Measurements from ENCODE around the gene SHB. TPM values are rescaled to one million over a fixed set of nuclear protein-coding genes. Genes with fewer than 3 reads are reported as not detected.

SHB gene
- total RNA-seq, 1 donor from 2014 or later: 1.1 TPM

GRCh38 chr9:37983381-37984067 lies 85.5 kb downstream of the SHB start:
- Mint-ChIP-seq H3K4me3 (no peak overlapping the region), H3K36me3 (peaks cover 2% of the 10 kb centered on the region), H3K27ac (no peak overlapping the region), H3K4me1 (peaks cover 26% of the 10 kb centered on the region), H3K9me3 (no peaks in the 10 kb centered on the region), H3K27me3 (ENCODE audit: insufficient read depth, low read depth) (no peaks in the 10 kb centered on the region)
- no peak for DNase-seq (ENCODE audit: low spot score)
- Histone ChIP-seq H3K36me3 (no peaks in the 10 kb centered on the region), H3F3A (ENCODE audit: low read depth) (no peaks in the 10 kb centered on the region), H3K9ac (no peak overlapping the region), H2AFZ (replicated peaks) (no peak overlapping the region), H3K27ac (no peak overlapping the region), H3K4me2 (no peak overlapping the region), H3K79me2 (ENCODE audit: low read depth) (no peaks in the 10 kb centered on the region), H3K4me3 (no peak overlapping the region), H3K27me3 (no peaks in the 10 kb centered on the region), H3K9me3 (ENCODE audit: low read depth) (no peaks in the 10 kb centered on the region), H4K20me1 (ENCODE audit: low read depth) (no peaks in the 10 kb centered on the region), H3K4me1 (peaks cover 7% of the 10 kb centered on the region)
- no peak for TF ChIP-seq EZH2 (IDR thresholded peaks at IDR 0.05)
- no peak for TF ChIP-seq CTCF (IDR thresholded peaks at IDR 0.05)
- no peak for TF ChIP-seq EZH2phosphoT487 (IDR thresholded peaks at IDR 0.05)

- no peak overlapping the region for H3K4me2 ChIP-seq
- Mint-ChIP-seq H3K4me3 (no peak overlapping the region), H3K4me1 (peaks cover 8% of the 10 kb centered on the region), H3K9me3 (no peaks in the 10 kb centered on the region), H3K36me3 (peaks cover 4% of the 10 kb centered on the region), H3K27ac (no peak overlapping the region), H3K27me3 (ENCODE audit: insufficient read depth, low read depth) (peaks cover 3% of the 10 kb centered on the region)
- DNase-seq (ENCODE audit: low spot score): no peak
- TF ChIP-seq EZH2 (IDR thresholded peaks at IDR 0.05): no peak
- TF ChIP-seq EZH2phosphoT487 (IDR thresholded peaks at IDR 0.05): no peak
- TF ChIP-seq CTCF (IDR thresholded peaks at IDR 0.05): no peak
- no peak overlapping the region for H3K27ac ChIP-seq
- no peak overlapping the region for H3K9ac ChIP-seq
- H3K27me3 ChIP-seq: no peaks in the 10 kb centered on the region
- no peak overlapping the region for H2AFZ ChIP-seq (replicated peaks)
- H3K9me3 ChIP-seq (ENCODE audit: low read depth): no peaks in the 10 kb centered on the region
- no peaks in the 10 kb centered on the region for H3K36me3 ChIP-seq
- H3K79me2 ChIP-seq (ENCODE audit: low read depth): no peaks in the 10 kb centered on the region
- no peak overlapping the region for H3K4me3 ChIP-seq
- H3K4me1 ChIP-seq: peaks cover 2% of the 10 kb centered on the region
- H3F3A ChIP-seq (ENCODE audit: low read depth): no peaks in the 10 kb centered on the region
- no peaks in the 10 kb centered on the region for H4K20me1 ChIP-seq (ENCODE audit: low read depth)
Observed at GRCh38 chr9:37979844-37980243, 89.2 kb downstream of the SHB start.

GRCh38 chr9:37978983-37979382 lies 90.0 kb downstream of the SHB start:
- no peaks in the 10 kb centered on the region for H3F3A ChIP-seq (ENCODE audit: low read depth)
- Mint-ChIP-seq H3K27ac (no peak overlapping the region), H3K27me3 (ENCODE audit: insufficient read depth, low read depth) (peaks cover 3% of the 10 kb centered on the region), H3K4me3 (no peak overlapping the region), H3K4me1 (peaks cover 2% of the 10 kb centered on the region), H3K9me3 (no peaks in the 10 kb centered on the region), H3K36me3 (peaks cover 4% of the 10 kb centered on the region)
- H2AFZ ChIP-seq (replicated peaks): no peak overlapping the region
- no peaks in the 10 kb centered on the region for H3K9me3 ChIP-seq (ENCODE audit: low read depth)
- no peaks in the 10 kb centered on the region for H3K79me2 ChIP-seq (ENCODE audit: low read depth)
- DNase-seq (ENCODE audit: low spot score): no peak
- no peak overlapping the region for H3K9ac ChIP-seq
- no peaks in the 10 kb centered on the region for H3K4me1 ChIP-seq
- no peaks in the 10 kb centered on the region for H3K27me3 ChIP-seq
- H3K36me3 ChIP-seq: no peaks in the 10 kb centered on the region
- no peak overlapping the region for H3K4me3 ChIP-seq
- no peak overlapping the region for H3K27ac ChIP-seq
- no peak overlapping the region for H3K4me2 ChIP-seq
- TF ChIP-seq EZH2phosphoT487 (IDR thresholded peaks at IDR 0.05): no peak
- no peak for TF ChIP-seq CTCF (IDR thresholded peaks at IDR 0.05)
- TF ChIP-seq EZH2 (IDR thresholded peaks at IDR 0.05): no peak
- no peaks in the 10 kb centered on the region for H4K20me1 ChIP-seq (ENCODE audit: low read depth)
